HG02759 (cell line): ENCODE measurements around the gene DAPL1.
"Not testable (repeated sequence)": the region's sequence is repeated elsewhere in the genome, so short reads cannot be mapped to it uniquely, and the experiment has no call there.

Experiments
- ATAC-seq: cut with Tn5 transposase; IDR thresholded peaks from one replicate; pipeline ENCODE4 v1.9.1; 2021; ENCODE audit warnings: mild to moderate bottlenecking, moderate library complexity; ENCODE audit not compliant: unreplicated experiment

DAPL1 gene

GRCh38 chr2:158817588-158817987 lies 22.5 kb downstream of the DAPL1 start:
- ATAC-seq = no peak

- no peak for ATAC-seq
Observed at GRCh38 chr2:158818511-158818910, 23.4 kb downstream of the DAPL1 start.

GRCh38 chr2:158822193-158822592 lies 27.1 kb downstream of the DAPL1 start:
- no peak for ATAC-seq

GRCh38 chr2:158823486-158824237 lies 28.5 kb downstream of the DAPL1 start:
- no peak for ATAC-seq

- no peak for ATAC-seq
Observed at GRCh38 chr2:158825021-158825420, 29.9 kb downstream of the DAPL1 start.

GRCh38 chr2:158826965-158827364 lies 31.8 kb downstream of the DAPL1 start:
- ATAC-seq = no peak

- ATAC-seq = no peak
Observed at GRCh38 chr2:158828378-158829164, 33.5 kb downstream of the DAPL1 start.

GRCh38 chr2:158829167-158829566 lies 34.0 kb downstream of the DAPL1 start:
- ATAC-seq = no peak

- no peak for ATAC-seq
Observed at GRCh38 chr2:158830201-158830600, 35.1 kb downstream of the DAPL1 start.

- no peak for ATAC-seq
Observed at GRCh38 chr2:158835431-158835830, 40.3 kb downstream of the DAPL1 start.

- no peak for ATAC-seq
Observed at GRCh38 chr2:158837645-158838044, 42.5 kb downstream of the DAPL1 start.

GRCh38 chr2:158841850-158842249 lies 46.7 kb downstream of the DAPL1 start:
- ATAC-seq = no peak

GRCh38 chr2:158845444-158845843 lies 50.3 kb downstream of the DAPL1 start:
- ATAC-seq = no peak

GRCh38 chr2:158845859-158846258 lies 50.7 kb downstream of the DAPL1 start:
- ATAC-seq = no peak

GRCh38 chr2:158847526-158847925 lies 52.4 kb downstream of the DAPL1 start:
- ATAC-seq = not testable (repeated sequence)

- not testable (repeated sequence) for ATAC-seq
Observed at GRCh38 chr2:158848031-158848970, 53.2 kb downstream of the DAPL1 start.

- not testable (repeated sequence) for ATAC-seq
Observed at GRCh38 chr2:158860179-158860578, 65.1 kb downstream of the DAPL1 start.

- ATAC-seq = not testable (repeated sequence)
Observed at GRCh38 chr2:158861626-158862025, 66.5 kb downstream of the DAPL1 start.

- not testable (repeated sequence) for ATAC-seq
Observed at GRCh38 chr2:158865469-158865868, 70.4 kb downstream of the DAPL1 start.
